Upper lobe of left lung (tissue), 6 donors: ENCODE measurements around the gene PWP1. TPM values are rescaled to one million over a fixed set of nuclear protein-coding genes. Genes with fewer than 3 reads are reported as not detected.

ENCODE experiments used
- ATAC-seq, 2 donors: fragments of 200-7000 bp; cut with Tn5 transposase; one replicate each; pipeline ENCODE4 v1.9.1; 2022; ENCODE audit warnings: mild to moderate bottlenecking in 2 of 2, moderate library complexity in 2 of 2; ENCODE audit not compliant: low FRiP score in 2 of 2
- DNase-seq, 2 donors: peaks; one replicate each; pipeline ENCODE4 v3.0.0-alpha.2; 2019 to 2020
- H3K27ac ChIP-seq, 4 donors: fragments of 200-600 bp; sonication (generic); one replicate each; pipeline ENCODE4 v1.5.1; 2016 to 2019
- H3K27me3 ChIP-seq, 4 donors: fragments of 200-600 bp; sonication (generic); one replicate each; pipeline ENCODE4 v1.5.1; 2017 to 2019
- H3K36me3 ChIP-seq, 4 donors: fragments of 200-600 bp; sonication (generic); one replicate each; pipeline ENCODE4 v1.5.1; 2016 to 2019
- H3K4me1 ChIP-seq, 4 donors: fragments of 200-600 bp; sonication (generic); one replicate each; pipeline ENCODE4 v1.5.1; 2018 to 2019
- H3K4me3 ChIP-seq, 4 donors: fragments of 200-600 bp; sonication (generic); one replicate each; pipeline ENCODE4 v1.5.1; 2017 to 2019; ENCODE audit warnings: mild to moderate bottlenecking in 2 of 4, moderate library complexity in 1 of 4
- H3K9me3 ChIP-seq, 4 donors: fragments of 200-600 bp; sonication (generic); one replicate each; pipeline ENCODE4 v1.5.1; 2018 to 2019
- CTCF ChIP-seq, 6 experiments: fragments of 450-650 bp in 4 of 6; fragments of 200-600 bp in 2 of 6; sonication (generic) in 2 of 6; IDR thresholded peaks; one replicate each; pipeline ENCODE4 v1.5.1; 2016 to 2019; ENCODE audit warnings: antibody characterized with exemption in 6 of 6
- EP300 ChIP-seq, 4 donors: sonication (generic); formaldehyde crosslinking; IDR thresholded peaks; one replicate each; pipeline ENCODE4 v1.5.1; 2017; ENCODE audit warnings: antibody characterized with exemption in 4 of 4, control low read depth in 2 of 4
- POLR2A ChIP-seq, 4 donors: fragments of 450-650 bp; IDR thresholded peaks; one replicate each; pipeline ENCODE4 v1.5.1; 2016 to 2017; ENCODE audit warnings: antibody characterized with exemption in 4 of 4, mild to moderate bottlenecking in 2 of 4
- POLR2AphosphoS5 ChIP-seq, 2 donors: sonication (generic); formaldehyde crosslinking; IDR thresholded peaks; one replicate each; pipeline ENCODE4 v1.5.1; 2017; ENCODE audit warnings: antibody characterized with exemption in 2 of 2
- WGBS, 2 donors: methylation state at CpG; one replicate each; pipeline ENCODE4 v1.1.5; 2017 to 2018; 5-methylcytosine and 5-hydroxymethylcytosine counted together
- total RNA-seq, 6 donors: library from RNA; depleted of rRNA in 4 of 6; stranded (reverse); fragments of >200 nt in 4 of 6; gene quantifications; one replicate each; pipeline versions ENCODE4 v1.1.0 to v1.2.1, GENCODE V29; 2016 to 2021
- donor health status: DM: no; HTN: no; CAD: no; lungs with moderate emphysema.
- donor health status: DM: no; HTN: yes; CAD: no; lungs with severe emphysema.

The PWP1 gene
- total RNA-seq, 6 donors from 2014 or later, result 23.6 to 87.0 (median 39.3) TPM

GRCh38 chr12:107761502-107761904, 75.9 kb downstream of the PWP1 start:
- WGBS, 2 donors, result 1 to 4% methylated on average over 12 of the region's 12 CpGs
- no peaks in the 10 kb centered on the region for H3K9me3 ChIP-seq
- H3K27ac ChIP-seq, result peak overlapping the region in 3 of 4 donors; percentile 42 to 82 (median 80)
- H3K27me3 ChIP-seq, result no peaks in the 10 kb centered on the region
- DNase-seq (no peak), ATAC-seq (no peak)
- H3K36me3 ChIP-seq, result peaks cover 3 to 13% (median 5%) of the 10 kb centered on the region in 4 donors
- H3K4me1 ChIP-seq, result peaks cover 24 to 37% (median 25%) of the 10 kb centered on the region in 4 donors
- peak overlapping the region; percentile 6 to 87 (median 76) for H3K4me3 ChIP-seq
- no peak for TF ChIP-seq POLR2AphosphoS5 (IDR thresholded peaks at IDR 0.05)
- no peak for TF ChIP-seq CTCF (IDR thresholded peaks at IDR 0.05)
- no peak for TF ChIP-seq EP300 (IDR thresholded peaks at IDR 0.05)
- no peak for TF ChIP-seq POLR2A (IDR thresholded peaks at IDR 0.05)

Other genes with a start within 250 kb of the PWP1 start
- 10 to 100 TPM; 23.5 to 40.2 (median 31.1) TPM for gene PRDM4, start 75.3 kb downstream of the PWP1 start, total RNA-seq
- gene ASCL4, start 88.9 kb downstream of the PWP1 start, total RNA-seq, result not detected